Skeletal muscle satellite cell (primary cell): Measurements from ENCODE around the gene ANKFN1. TPM values are rescaled to one million over a fixed set of nuclear protein-coding genes. Genes with fewer than 3 reads are reported as not detected.

Experiments
- H3K27me3 ChIP-seq: 2 replicates; pipeline ENCODE4 v1.7.0; 2013; ENCODE audit warnings: low read length; ENCODE audit not compliant: control insufficient read depth, insufficient read depth
- H3K36me3 ChIP-seq: 2 replicates; pipeline ENCODE4 v1.7.0; 2013; ENCODE audit warnings: mild to moderate bottlenecking, control low read depth, low read length; ENCODE audit not compliant: insufficient read depth
- H3K4me1 ChIP-seq: 2 replicates; pipeline ENCODE4 v1.7.0; 2013; ENCODE audit warnings: low read length; ENCODE audit not compliant: control insufficient read depth, insufficient read depth
- H3K4me2 ChIP-seq: 2 replicates; pipeline ENCODE4 v1.7.0; 2013; ENCODE audit warnings: mild to moderate bottlenecking, low read length
- H3K4me3 ChIP-seq: 2 replicates; pipeline ENCODE4 v1.7.0; 2013; ENCODE audit warnings: low read length
- H3K9ac ChIP-seq: 2 replicates; pipeline ENCODE4 v1.7.0; 2013; ENCODE audit warnings: mild to moderate bottlenecking, low read depth, low read length, moderate library complexity
- H3K9me3 ChIP-seq: replicated peaks from 2 replicates; pipeline ENCODE4 v1.7.0; 2013; ENCODE audit warnings: mild to moderate bottlenecking, control low read depth, low read length
- total RNA-seq: library from RNA; depleted of rRNA; stranded (reverse); fragments of >200 nt; gene quantifications from 2 replicates; pipeline ENCODE4 v1.2.3, GENCODE V29; 2012; rRNA removed

The ANKFN1 gene, protein sequence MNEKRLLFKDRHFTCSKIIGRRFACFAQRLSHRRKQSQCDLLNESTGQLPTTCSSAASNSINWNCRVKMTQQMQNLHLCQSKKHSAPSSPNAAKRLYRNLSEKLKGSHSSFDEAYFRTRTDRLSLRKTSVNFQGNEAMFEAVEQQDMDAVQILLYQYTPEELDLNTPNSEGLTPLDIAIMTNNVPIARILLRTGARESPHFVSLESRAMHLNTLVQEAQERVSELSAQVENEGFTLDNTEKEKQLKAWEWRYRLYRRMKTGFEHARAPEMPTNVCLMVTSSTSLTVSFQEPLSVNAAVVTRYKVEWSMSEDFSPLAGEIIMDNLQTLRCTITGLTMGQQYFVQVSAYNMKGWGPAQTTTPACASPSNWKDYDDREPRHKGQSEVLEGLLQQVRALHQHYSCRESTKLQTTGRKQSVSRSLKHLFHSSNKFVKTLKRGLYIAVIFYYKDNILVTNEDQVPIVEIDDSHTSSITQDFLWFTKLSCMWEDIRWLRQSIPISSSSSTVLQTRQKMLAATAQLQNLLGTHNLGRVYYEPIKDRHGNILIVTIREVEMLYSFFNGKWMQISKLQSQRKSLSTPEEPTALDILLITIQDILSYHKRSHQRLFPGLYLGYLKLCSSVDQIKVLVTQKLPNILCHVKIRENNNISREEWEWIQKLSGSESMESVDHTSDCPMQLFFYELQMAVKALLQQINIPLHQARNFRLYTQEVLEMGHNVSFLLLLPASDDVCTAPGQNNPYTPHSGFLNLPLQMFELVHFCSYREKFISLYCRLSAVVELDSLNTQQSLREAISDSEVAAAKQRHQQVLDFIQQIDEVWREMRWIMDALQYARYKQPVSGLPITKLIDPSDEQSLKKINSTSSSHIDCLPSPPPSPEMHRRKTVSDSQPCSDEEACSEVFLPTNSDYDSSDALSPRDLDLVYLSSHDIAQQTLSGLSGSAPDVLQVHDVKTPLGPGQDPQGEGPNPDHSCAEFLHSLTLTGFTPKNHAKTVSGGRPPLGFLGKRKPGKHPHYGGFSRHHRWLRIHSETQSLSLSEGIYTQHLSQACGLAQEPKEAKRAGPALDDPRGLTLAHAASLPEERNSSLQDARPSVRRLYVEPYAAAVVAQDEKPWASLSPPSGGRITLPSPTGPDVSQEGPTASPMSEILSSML
- not detected in 2 replicates for total RNA-seq

DNA sequence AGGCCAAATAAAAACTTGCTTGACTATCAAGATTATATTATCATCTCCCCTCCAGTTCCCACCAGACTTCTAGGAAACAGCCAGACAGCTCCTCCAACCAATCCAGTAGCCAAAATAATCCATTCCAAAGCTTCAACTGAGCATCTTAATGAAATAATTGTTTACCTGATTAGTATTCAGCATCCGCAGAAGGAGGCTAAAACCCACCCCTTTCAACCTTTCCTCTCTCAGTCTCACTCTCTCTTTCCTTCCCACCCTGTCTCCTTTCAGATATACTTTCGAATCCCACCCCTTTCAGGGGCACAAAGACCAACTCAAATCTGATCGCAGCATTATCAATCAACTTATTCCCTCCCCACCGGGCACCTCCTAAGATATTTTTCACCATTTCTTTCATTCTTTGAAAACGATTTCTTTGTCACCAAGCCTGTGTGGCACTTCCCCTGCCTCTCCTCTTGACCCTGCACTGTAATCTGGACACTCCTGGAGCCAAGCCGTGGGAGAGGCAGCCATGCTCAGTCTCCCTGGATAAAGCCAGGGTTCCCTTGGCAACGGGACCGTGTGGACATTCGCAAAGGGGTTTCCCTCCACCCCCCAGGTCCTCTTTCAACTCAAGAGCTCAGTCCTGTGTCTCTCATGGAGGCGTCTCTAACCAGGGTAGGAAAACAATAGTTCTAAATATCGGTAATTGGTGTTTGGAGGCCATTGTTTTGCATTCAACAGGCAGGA lies at the start of gene ANKFN1:
TSS of gene ANKFN1 (plus strand) at position 602 of the 729 bp plus-strand sequence. CDS start 59,193 bp downstream, outside the sequence.
- H3K9me3 ChIP-seq: no peaks in the 10 kb centered on the region
- H3K9ac ChIP-seq: no peak within 1 kb of the TSS
- no peaks in the 10 kb centered on the region for H3K27me3 ChIP-seq
- no peaks in the 10 kb centered on the region for H3K4me1 ChIP-seq
- H3K36me3 ChIP-seq: no peaks in the 10 kb centered on the region
- H3K4me2 ChIP-seq: no peak within 1 kb of the TSS
- H3K4me3 ChIP-seq: no peak within 1 kb of the TSS

DNA sequence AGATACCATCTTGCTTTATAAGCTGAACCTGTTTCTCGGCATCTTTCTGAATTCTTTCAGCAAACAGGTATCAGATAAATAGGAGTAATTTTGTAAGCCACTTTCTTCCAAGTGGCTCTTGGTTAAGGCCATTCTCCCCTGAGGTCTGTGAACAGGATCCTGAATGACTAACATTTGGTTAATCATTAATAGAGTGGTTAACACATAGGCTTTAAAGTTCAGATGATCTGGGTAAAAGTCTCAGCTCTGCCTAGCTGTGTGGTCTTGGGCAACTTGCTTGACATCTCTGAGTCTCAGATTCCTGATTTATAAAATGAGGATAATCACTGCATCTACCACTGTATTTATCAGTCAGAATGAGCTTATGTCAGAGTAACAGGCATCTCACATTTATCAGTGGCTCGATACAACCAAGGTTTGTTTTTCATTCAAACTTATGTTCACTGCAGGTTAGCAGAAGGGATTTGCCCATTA lies 44.4 kb upstream of the ANKFN1 start:
- H3K4me2 ChIP-seq: no peak overlapping the region
- no peaks in the 10 kb centered on the region for H3K9me3 ChIP-seq
- H3K4me1 ChIP-seq: peaks cover 11% of the 10 kb centered on the region
- no peak overlapping the region for H3K9ac ChIP-seq
- no peaks in the 10 kb centered on the region for H3K36me3 ChIP-seq
- peaks cover 8% of the 10 kb centered on the region for H3K27me3 ChIP-seq
- no peak overlapping the region for H3K4me3 ChIP-seq

DNA sequence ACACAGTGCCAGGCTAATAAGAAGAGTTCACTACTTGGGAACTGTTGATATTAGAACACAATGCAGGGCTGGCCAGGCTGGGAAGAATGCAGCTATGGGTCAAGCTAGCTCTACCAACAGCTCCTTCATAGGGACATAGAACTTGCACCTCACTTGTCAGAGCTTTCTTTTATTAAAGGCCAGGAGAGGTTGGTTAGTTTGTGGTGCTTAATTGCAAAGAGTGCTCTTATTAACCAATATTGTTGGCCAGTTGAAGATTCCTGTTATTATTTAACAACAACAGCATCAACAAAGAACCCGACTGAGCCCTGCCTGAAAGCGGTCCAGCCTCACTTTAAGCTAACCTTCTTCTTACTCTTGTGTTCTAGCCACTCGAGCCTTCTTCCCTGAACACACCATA lies 43.4 kb upstream of the ANKFN1 start:
- H3K4me3 ChIP-seq: no peak overlapping the region
- H3K27me3 ChIP-seq: peaks cover 4% of the 10 kb centered on the region
- H3K9ac ChIP-seq: no peak overlapping the region
- H3K4me2 ChIP-seq: no peak overlapping the region
- no peaks in the 10 kb centered on the region for H3K36me3 ChIP-seq
- H3K4me1 ChIP-seq: peaks cover 11% of the 10 kb centered on the region
- H3K9me3 ChIP-seq: no peaks in the 10 kb centered on the region

DNA sequence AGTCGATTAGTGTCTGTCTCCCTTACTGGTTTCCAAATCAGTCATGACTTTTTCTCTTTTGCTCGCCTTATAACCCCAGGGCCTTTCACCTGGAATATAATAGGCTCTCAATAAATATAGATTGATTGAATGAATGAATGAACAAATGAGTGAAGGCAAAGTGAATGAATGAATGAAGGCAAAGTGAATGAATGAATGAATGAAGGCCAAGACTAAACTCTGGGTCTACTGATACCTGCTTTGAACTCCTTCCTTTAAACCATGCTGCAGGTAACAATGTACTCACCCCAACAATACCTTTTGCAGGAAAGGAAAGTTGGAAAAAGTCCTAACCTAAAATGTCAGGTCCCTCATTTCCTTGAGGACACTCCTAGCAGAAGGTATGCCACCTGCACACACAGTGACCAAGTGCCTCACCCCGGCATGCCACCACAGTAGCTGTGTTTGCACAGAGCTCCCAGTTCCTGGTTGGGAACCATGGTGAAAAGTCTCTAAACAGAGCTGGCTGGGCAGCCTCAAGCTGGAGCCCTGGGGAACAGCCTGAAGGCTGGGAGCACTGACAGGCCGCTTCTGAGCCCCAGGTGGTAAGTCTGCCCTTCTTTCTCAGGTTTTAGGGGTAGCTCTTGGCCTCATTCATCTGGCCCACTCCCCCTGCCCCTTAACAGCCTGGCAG lies 42.7 kb upstream of the ANKFN1 start:
- Histone ChIP-seq H3K27me3 (no peaks in the 10 kb centered on the region), H3K9ac (no peak overlapping the region), H3K4me2 (no peak overlapping the region), H3K36me3 (no peaks in the 10 kb centered on the region), H3K9me3 (no peaks in the 10 kb centered on the region), H3K4me1 (peaks cover 11% of the 10 kb centered on the region), H3K4me3 (no peak overlapping the region)

DNA sequence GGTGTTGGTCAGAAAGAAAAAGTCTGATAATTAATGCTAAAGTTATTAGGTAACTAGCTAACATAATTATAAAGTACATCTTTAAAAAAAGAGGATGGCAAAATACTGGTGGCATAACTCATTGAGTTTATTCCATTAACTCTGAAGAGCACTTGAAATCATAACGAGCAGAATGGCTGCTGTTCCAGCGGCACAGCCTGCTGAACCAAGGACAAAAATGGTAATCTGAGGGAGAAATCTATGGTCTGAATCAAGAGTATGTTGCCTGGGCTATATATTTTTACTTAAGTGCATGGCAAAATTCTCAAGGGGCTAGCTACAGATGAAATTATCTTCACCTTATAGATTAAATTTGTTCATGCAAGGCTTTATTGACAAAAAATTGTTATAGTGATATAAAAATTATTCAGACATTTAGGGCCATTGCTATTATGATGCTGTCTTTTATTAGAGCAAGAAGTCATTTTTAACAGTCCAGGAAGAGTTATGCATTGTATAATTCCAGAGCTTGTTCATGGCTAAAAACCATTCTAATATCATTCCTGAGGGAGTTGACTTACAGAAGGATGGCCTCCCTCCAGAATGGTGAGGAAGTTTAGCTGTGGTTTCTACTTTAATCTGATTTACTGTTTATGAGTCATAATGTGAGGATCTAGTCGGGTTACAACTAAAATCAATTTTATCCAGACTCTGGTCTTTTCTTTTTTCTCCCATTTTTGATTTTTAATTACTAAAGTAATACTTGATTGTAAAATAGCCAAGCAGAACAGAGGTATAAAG lies 41.4 kb upstream of the ANKFN1 start:
- Histone ChIP-seq H3K4me3 (no peak overlapping the region), H3K27me3 (no peaks in the 10 kb centered on the region), H3K4me2 (peak overlapping the region; percentile 32), H3K9ac (no peak overlapping the region), H3K36me3 (no peaks in the 10 kb centered on the region), H3K4me1 (peaks cover 11% of the 10 kb centered on the region), H3K9me3 (no peaks in the 10 kb centered on the region)

DNA sequence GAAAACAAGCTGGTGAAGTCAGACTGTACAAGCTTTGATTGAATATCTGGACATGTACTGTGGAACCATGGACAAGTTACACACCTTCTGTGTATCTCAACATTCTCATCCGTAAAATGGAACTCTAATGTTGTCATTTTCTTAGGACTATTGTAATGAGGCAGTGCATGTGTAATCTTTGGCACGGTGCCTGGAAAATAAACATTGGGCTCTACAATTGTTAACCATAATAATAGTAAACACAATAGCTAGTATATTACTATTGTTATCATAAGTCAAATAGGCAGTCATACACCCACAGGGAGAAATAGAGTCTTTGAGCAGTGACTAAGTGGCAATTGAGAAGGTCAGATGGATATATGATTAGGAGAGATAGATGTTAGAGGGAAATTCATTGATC lies 39.8 kb upstream of the ANKFN1 start:
- Histone ChIP-seq H3K4me1 (peaks cover 11% of the 10 kb centered on the region), H3K4me3 (no peak overlapping the region), H3K4me2 (no peak overlapping the region), H3K9me3 (no peaks in the 10 kb centered on the region), H3K9ac (no peak overlapping the region), H3K36me3 (no peaks in the 10 kb centered on the region), H3K27me3 (no peaks in the 10 kb centered on the region)

DNA sequence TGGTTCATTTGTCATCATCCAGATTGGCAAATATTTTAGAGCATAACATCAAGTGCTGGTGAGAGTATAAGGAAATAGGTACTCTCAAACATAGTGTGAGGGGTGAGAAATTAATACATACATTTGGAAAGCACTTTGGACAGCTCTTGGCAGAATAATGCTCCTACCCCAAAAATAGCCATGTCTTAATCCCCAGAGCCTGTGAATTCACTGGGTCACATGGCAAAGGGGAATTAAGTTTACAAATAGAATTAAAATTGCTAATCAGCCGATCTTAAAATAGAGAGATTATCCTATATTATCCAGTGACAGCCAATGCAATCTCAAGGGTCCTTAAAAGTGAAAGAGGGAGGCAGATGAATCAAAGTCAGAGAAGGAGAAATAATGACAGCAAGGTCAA lies 38.8 kb upstream of the ANKFN1 start:
- Histone ChIP-seq H3K4me1 (peaks cover 16% of the 10 kb centered on the region), H3K27me3 (no peaks in the 10 kb centered on the region), H3K4me2 (no peak overlapping the region), H3K36me3 (no peaks in the 10 kb centered on the region), H3K9ac (no peak overlapping the region), H3K4me3 (no peak overlapping the region), H3K9me3 (no peaks in the 10 kb centered on the region)

DNA sequence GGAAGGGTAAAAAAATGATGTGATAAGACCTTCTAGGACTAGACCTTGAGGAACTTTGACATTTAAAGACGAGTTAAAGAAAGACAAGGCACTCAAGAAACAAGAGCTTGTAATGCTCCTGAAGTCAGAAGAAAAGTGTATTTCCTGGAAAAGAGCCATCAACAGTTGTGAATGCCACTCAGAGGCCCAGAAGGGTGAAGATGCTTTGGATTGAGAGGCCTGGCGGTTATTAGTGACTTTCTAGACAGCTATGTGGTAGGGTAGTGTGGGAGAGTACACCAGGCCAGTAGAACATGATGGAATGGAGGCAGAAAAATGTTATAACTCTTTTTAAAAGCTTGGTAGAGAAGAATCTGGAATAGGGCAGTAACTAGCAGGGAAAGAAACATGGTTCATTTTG lies 34.1 kb upstream of the ANKFN1 start:
- Histone ChIP-seq H3K4me1 (peaks cover 5% of the 10 kb centered on the region), H3K9ac (no peak overlapping the region), H3K36me3 (no peaks in the 10 kb centered on the region), H3K4me3 (no peak overlapping the region), H3K9me3 (no peaks in the 10 kb centered on the region), H3K4me2 (no peak overlapping the region), H3K27me3 (no peaks in the 10 kb centered on the region)

DNA sequence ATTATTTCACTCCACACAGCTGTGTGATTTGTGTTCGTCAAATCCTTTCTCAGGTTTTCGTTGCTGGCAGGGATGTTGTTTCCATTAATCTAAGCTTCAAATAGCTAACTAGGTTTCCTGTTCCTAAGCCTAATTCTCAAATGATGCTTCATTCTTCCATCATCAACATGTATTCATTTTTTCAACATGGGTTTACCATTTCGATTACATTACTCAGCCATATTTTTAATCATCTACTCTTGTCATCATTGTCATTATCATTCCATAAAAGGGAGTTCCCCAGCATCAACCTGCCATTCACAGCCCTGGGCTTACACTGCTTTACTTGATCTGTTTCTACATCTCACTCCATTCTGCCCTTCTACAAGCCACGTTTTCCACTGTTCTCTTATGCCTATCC lies 33.3 kb upstream of the ANKFN1 start:
- H3K36me3 ChIP-seq: no peaks in the 10 kb centered on the region
- H3K9me3 ChIP-seq: no peaks in the 10 kb centered on the region
- no peak overlapping the region for H3K4me3 ChIP-seq
- H3K27me3 ChIP-seq: no peaks in the 10 kb centered on the region
- H3K9ac ChIP-seq: no peak overlapping the region
- H3K4me2 ChIP-seq: no peak overlapping the region
- H3K4me1 ChIP-seq: peaks cover 5% of the 10 kb centered on the region
